Glutamatergic neuron (in vitro differentiated cells): ENCODE results near the gene ADRA2B. TPM values are rescaled to one million over a fixed set of nuclear protein-coding genes. Genes with fewer than 3 reads are reported as not detected.

Experiments
- DNase-seq: peaks from one replicate; pipeline ENCODE4 v3.0.0; 2022
- H3K27ac Mint-ChIP-seq: one replicate; pipeline ENCODE4 v1.8.0; 2020; ENCODE audit warnings: mild to moderate bottlenecking, mixed read lengths, inconsistent platforms; ENCODE audit not compliant: unreplicated experiment
- H3K27me3 Mint-ChIP-seq: one replicate; pipeline ENCODE4 v1.8.0; 2020; ENCODE audit warnings: mild to moderate bottlenecking, moderate library complexity, mixed read lengths, inconsistent platforms; ENCODE audit not compliant: unreplicated experiment
- H3K36me3 Mint-ChIP-seq: one replicate; pipeline ENCODE4 v1.8.0; 2020; ENCODE audit warnings: mild to moderate bottlenecking, mixed read lengths, inconsistent platforms; ENCODE audit not compliant: unreplicated experiment
- H3K4me1 Mint-ChIP-seq: one replicate; pipeline ENCODE4 v1.8.0; 2020; ENCODE audit warnings: mild to moderate bottlenecking, low read depth, mixed read lengths, inconsistent platforms; ENCODE audit not compliant: unreplicated experiment
- H3K4me3 Mint-ChIP-seq: one replicate; pipeline ENCODE4 v1.8.0; 2020; ENCODE audit warnings: mild to moderate bottlenecking, mixed read lengths, inconsistent platforms; ENCODE audit not compliant: unreplicated experiment
- H3K9me3 Mint-ChIP-seq: one replicate; pipeline ENCODE4 v1.8.0; 2020; ENCODE audit warnings: mild to moderate bottlenecking, moderate library complexity, mixed read lengths, inconsistent platforms; ENCODE audit not compliant: unreplicated experiment
- CTCF ChIP-seq: fragments of 200-600 bp; sonication (generic); IDR thresholded peaks from one replicate; pipeline ENCODE4 v1.5.0; 2021; ENCODE audit not compliant: partially characterized antibody, unreplicated experiment
- total RNA-seq: library from RNA; stranded (reverse); fragmentation: NEBNext Ultra II Directional; extraction: Animal tissue kit (Norgen Biotek cat#: 25700); gene quantifications from one replicate; pipeline ENCODE4 v1.2.1, GENCODE V29; 2021; ENCODE audit not compliant: unreplicated experiment

Gene ADRA2B
- total RNA-seq, 1 donor from 2014 or later: 0.91 TPM

DNA sequence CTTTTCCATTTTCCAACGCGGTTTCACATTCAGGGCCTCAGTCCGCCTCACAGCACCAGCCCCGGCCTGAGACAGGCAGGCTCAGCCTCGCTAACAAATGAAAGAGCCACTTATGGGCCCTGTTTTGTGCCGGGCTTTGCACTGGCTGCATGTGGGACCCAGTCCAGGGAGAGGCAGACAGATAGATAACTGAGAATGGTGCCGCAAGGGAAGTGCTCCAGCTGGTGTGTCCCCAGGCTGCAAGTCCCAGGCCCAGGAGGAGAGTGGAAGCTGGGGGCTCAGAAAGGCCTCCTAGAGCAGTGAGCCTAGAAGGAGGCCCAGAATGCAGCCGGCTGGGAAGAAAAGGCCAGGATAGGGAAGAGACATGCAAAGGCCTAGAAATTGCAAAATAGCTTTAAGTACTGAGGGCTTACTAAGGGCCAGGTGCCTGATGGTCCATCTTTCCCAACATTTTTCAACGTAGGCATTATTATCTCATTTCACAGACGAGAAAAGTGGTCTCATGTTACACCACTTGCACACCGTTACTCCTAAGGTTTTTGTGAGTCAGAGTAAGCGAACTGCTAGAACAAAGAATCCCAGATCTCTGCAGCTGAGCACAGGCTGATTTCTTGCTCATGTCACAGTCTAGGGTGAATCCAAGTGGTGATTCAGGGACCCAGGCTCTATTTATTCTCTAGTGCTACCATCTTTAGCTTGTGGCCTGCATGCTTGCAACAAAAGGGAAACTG is 26.0 kb downstream of the ADRA2B start:
- H3K4me1 Mint-ChIP-seq: peaks cover 17% of the 10 kb centered on the region
- peaks cover 5% of the 10 kb centered on the region for H3K9me3 Mint-ChIP-seq
- peak overlapping the region; percentile 70 for H3K27ac Mint-ChIP-seq
- peaks cover 11% of the 10 kb centered on the region for H3K27me3 Mint-ChIP-seq
- no peaks in the 10 kb centered on the region for H3K36me3 Mint-ChIP-seq
- DNase-seq: peak; percentile 14
- no peak for TF ChIP-seq CTCF
- no peak overlapping the region for H3K4me3 Mint-ChIP-seq

DNA sequence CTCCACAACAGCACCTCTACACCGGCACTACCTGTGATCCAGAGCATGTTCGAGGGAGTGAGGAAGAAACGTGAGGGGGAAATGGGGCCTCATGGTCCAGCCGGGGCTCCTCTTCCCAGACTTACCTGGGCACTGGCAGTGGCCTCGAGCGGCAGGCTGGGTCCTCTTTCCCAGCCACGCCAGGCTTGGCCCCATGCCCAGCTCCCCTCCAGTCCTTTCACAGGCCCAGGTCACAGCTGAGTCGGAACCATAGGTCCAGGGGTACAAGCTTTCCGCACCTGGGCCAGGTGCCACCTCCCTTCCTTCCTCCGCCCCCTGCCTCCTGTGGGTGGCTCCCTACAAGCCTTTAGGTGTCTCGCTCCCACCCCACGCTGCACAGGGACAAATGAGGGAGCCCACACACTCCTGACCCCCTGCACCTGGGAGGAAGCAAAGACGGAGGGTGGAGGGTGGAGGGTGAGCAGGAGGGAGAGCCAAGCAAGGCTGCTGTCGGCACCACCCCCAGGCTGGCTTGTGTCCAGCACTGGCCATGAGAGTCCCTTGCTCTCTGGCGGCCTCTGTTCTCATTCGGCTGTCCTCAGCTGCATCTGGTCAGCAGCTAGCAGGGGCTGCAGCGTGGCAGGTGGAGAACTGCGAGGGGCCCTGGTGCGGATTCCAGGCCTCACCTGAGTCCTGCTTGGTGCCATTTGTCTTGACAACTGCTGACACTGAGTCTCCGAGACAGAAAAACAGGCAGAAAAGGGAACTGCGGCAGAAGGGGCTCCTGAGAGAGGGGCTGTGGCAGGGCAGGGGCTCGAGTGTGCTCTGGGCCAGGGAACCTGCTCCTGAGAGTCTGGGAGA is 26.8 kb downstream of the ADRA2B start:
- no peak overlapping the region for H3K4me3 Mint-ChIP-seq
- H3K27me3 Mint-ChIP-seq: peaks cover 11% of the 10 kb centered on the region
- TF ChIP-seq CTCF: no peak
- H3K9me3 Mint-ChIP-seq: peaks cover 5% of the 10 kb centered on the region
- peak; percentile 35 for DNase-seq
- H3K36me3 Mint-ChIP-seq: no peaks in the 10 kb centered on the region
- H3K27ac Mint-ChIP-seq: no peak overlapping the region
- peaks cover 17% of the 10 kb centered on the region for H3K4me1 Mint-ChIP-seq

GRCh38 chr2:96088340-96089335 is 27.7 kb downstream of the ADRA2B start:
- peaks cover 17% of the 10 kb centered on the region for H3K4me1 Mint-ChIP-seq
- no peak for TF ChIP-seq CTCF
- H3K36me3 Mint-ChIP-seq: no peaks in the 10 kb centered on the region
- peaks cover 5% of the 10 kb centered on the region for H3K9me3 Mint-ChIP-seq
- no peak overlapping the region for H3K27ac Mint-ChIP-seq
- DNase-seq: no peak
- H3K4me3 Mint-ChIP-seq: no peak overlapping the region
- H3K27me3 Mint-ChIP-seq: peaks cover 12% of the 10 kb centered on the region

DNA sequence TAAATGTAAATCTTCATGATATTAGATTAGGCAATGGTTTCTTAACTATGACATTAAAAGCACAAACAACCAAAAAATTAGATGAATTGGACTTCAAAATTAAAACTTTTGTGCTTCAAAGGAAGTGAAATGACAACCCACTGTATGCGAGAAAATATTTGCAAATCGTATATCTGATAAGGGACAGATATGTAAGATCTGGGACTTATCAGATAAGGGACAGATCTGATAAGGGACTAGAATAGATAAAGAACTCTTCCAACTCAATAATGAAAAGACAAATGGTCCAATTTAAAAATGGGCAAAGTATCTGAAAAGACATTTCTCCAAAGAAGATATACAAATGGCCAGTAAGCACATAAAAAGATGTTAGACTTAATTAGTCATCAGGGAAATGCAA is 29.2 kb downstream of the ADRA2B start:
- Mint-ChIP-seq H3K27me3 (peaks cover 12% of the 10 kb centered on the region), H3K27ac (no peak overlapping the region)

More for the DNA sequence above, 29.2 kb downstream of the ADRA2B start:
- DNase-seq: no peak
- peaks cover 5% of the 10 kb centered on the region for H3K9me3 Mint-ChIP-seq
- peaks cover 17% of the 10 kb centered on the region for H3K4me1 Mint-ChIP-seq
- no peak overlapping the region for H3K4me3 Mint-ChIP-seq
- H3K36me3 Mint-ChIP-seq: no peaks in the 10 kb centered on the region
- TF ChIP-seq CTCF: no peak
